ENCODE results near the gene ATP5F1B.

Gene ATP5F1B

GRCh38 chr12:56645717-56646446 is at the start of gene ATP5F1B:
Gene ATP5F1B, minus strand, starts transcription at chr12:56645984. Its CDS starts 21 bp downstream, at chr12:56645963.
- H3K27ac ChIP-seq: peak within 1 kb of the TSS; percentile 88
- CTCF ChIA-PET: interaction anchor here (0.7 to 1.7 kb wide), 2 partner anchors 10 kb away, joined by 4 to 11 read pairs; no protein-coding TSS in a partner anchor
- no peak for TF ChIP-seq CTCF (conservative IDR thresholded peaks at IDR 0.05; ENCODE audit: low read depth)
- peak; percentile 99 for DNase-seq (ENCODE audit: low spot score)
- POLR2A ChIA-PET (ENCODE audit: low non-redundant PET): interaction anchor here (0.6 to 0.9 kb wide), 2 partner anchors 9 to 13 kb away, joined by 3 to 8 read pairs; no protein-coding TSS in a partner anchor

GRCh38 chr12:56694161-56694560 is 48.4 kb upstream of the ATP5F1B start:
- ChIA-PET POLR2A (ENCODE audit: low non-redundant PET) (no interaction called here), CTCF (interaction anchor here (0.6 kb wide), 1 partner anchor 60 kb away, joined by 3 read pairs; no protein-coding TSS in a partner anchor)
- no peak overlapping the region for H3K27ac ChIP-seq
- no peak for DNase-seq (ENCODE audit: low spot score)
- no peak for TF ChIP-seq CTCF (conservative IDR thresholded peaks at IDR 0.05; ENCODE audit: low read depth)

GRCh38 chr12:56688846-56689109 is 43.0 kb upstream of the ATP5F1B start:
- DNase-seq (ENCODE audit: low spot score): peak; percentile 67
- ChIA-PET CTCF (no interaction called here), POLR2A (ENCODE audit: low non-redundant PET) (interaction anchor here (1.0 kb wide), 1 partner anchor 34 kb away, joined by 4 read pairs; no protein-coding TSS in a partner anchor)
- H3K27ac ChIP-seq: peak overlapping the region; percentile 100
- TF ChIP-seq CTCF (conservative IDR thresholded peaks at IDR 0.05; ENCODE audit: low read depth): no peak

- peak; percentile 98 for DNase-seq (ENCODE audit: low spot score)
- peak within 1 kb of the TSS; percentile 100 for H3K27ac ChIP-seq
- ChIA-PET CTCF (interaction anchor here (0.5 to 0.6 kb wide), 2 partner anchors 16 to 62 kb away, joined by 4 to 5 read pairs; no protein-coding TSS in a partner anchor), POLR2A (ENCODE audit: low non-redundant PET) (interaction anchor here (1.0 to 2.0 kb wide), 2 partner anchors 34 to 37 kb away, joined by 4 to 8 read pairs; partner anchors contain the start of gene NACA)
- no peak for TF ChIP-seq CTCF (conservative IDR thresholded peaks at IDR 0.05; ENCODE audit: low read depth)
These were observed 42.5 kb upstream of the ATP5F1B start, which contains the start of gene PTGES3 for GRCh38 chr12:56688129-56688845. Gene PTGES3, minus strand, starts transcription at chr12:56688284. Its CDS starts 285 bp downstream, at chr12:56687999.

GRCh38 chr12:56687223-56688128 is 41.7 kb upstream of the ATP5F1B start:
- ChIA-PET CTCF (no interaction called here), POLR2A (ENCODE audit: low non-redundant PET) (interaction anchor here (1.0 to 2.0 kb wide), 2 partner anchors 35 to 38 kb away, joined by 4 to 8 read pairs; partner anchors contain the start of gene NACA)
- TF ChIP-seq CTCF (conservative IDR thresholded peaks at IDR 0.05; ENCODE audit: low read depth): no peak
- peak overlapping the region; percentile 100 for H3K27ac ChIP-seq
- peak; percentile 21 for DNase-seq (ENCODE audit: low spot score)

Data from RWPE1 (cell line).